PC-3 (cell line): Measurements from ENCODE around the gene UCP1. TPM values are rescaled to one million over a fixed set of nuclear protein-coding genes. Genes with fewer than 3 reads are reported as not detected.

Source experiments
- ATAC-seq: fragments of 200-7000 bp; cut with Tn5 transposase; 2 replicates; pipeline ENCODE4 v1.9.1; 2020; ENCODE audit warnings: mild to moderate bottlenecking, moderate library complexity
- BruUV-seq: library from RNA; stranded (reverse); fragments of 400-500 nt; replicated peaks from 2 replicates; lab custom pipeline; 2021; lab: Mats Ljungman, UMichigan
- CTCF ChIA-PET: fragments of 300-600 bp; sonication (Branson Sonifier 250); formaldehyde crosslinking; loops from one replicate; lab custom pipeline; 2022; ENCODE audit warnings: antibody characterized with exemption; lab: Charles Lee
- POLR2A ChIA-PET: fragments of 300-600 bp; sonication (Branson Sonifier 250); formaldehyde crosslinking; loops from one replicate; lab custom pipeline; 2022; ENCODE audit warnings: antibody characterized with exemption; ENCODE audit not compliant: unreplicated experiment; lab: Charles Lee
- DNase-seq: peaks from one replicate; pipeline ENCODE4 v3.0.0-alpha.2; 2015
- H2AFZ ChIP-seq: fragments of 300-600 bp; sonication (generic); 2 replicates; pipeline ENCODE4 v1.6.0; 2016; ENCODE audit warnings: antibody characterized with exemption, low read length
- H3F3A ChIP-seq: fragments of 300-600 bp; sonication (generic); one replicate; pipeline ENCODE4 v1.6.0; 2017; ENCODE audit warnings: antibody characterized with exemption, low read length, control low read depth, mild to moderate bottlenecking; ENCODE audit not compliant: unreplicated experiment
- H3K27ac ChIP-seq: fragments of 300-600 bp; sonication (generic); 2 replicates; pipeline ENCODE4 v1.5.1; 2016; ENCODE audit warnings: mild to moderate bottlenecking, low read length
- H3K27me3 ChIP-seq: fragments of 300-600 bp; sonication (generic); 2 replicates; pipeline ENCODE4 v1.6.1; 2016; ENCODE audit warnings: low read length, mixed read lengths
- H3K36me3 ChIP-seq: fragments of 300-600 bp; sonication (generic); 2 replicates; pipeline ENCODE4 v1.6.1; 2016; ENCODE audit warnings: low read depth, mixed run types, low read length, mixed read lengths
- H3K4me1 ChIP-seq: fragments of 300-600 bp; sonication (generic); 2 replicates; pipeline ENCODE4 v1.5.1; 2016; ENCODE audit warnings: low read length; ENCODE audit not compliant: insufficient read depth
- H3K4me2 ChIP-seq: fragments of 300-600 bp; sonication (generic); 2 replicates; pipeline ENCODE4 v1.6.0; 2016; ENCODE audit warnings: low read length
- H3K4me3 ChIP-seq: fragments of 300-600 bp; sonication (generic); 2 replicates; pipeline ENCODE4 v1.5.1; 2016; ENCODE audit warnings: mild to moderate bottlenecking, low read length, mixed read lengths
- H3K79me2 ChIP-seq: fragments of 300-600 bp; sonication (generic); 2 replicates; pipeline ENCODE4 v1.6.1; 2017; ENCODE audit warnings: low read length, mixed read lengths
- H3K9ac ChIP-seq: fragments of 300-600 bp; sonication (generic); 2 replicates; pipeline ENCODE4 v1.6.0; 2016; ENCODE audit warnings: mild to moderate bottlenecking, low read length
- H3K9me2 ChIP-seq: fragments of 300-600 bp; sonication (generic); replicated peaks from 2 replicates; pipeline ENCODE4 v1.6.1; 2016; ENCODE audit warnings: mixed run types, low read length, mixed read lengths
- H3K9me3 ChIP-seq: fragments of 300-600 bp; sonication (generic); 2 replicates; pipeline ENCODE4 v1.6.1; 2016; ENCODE audit warnings: low read length, mixed read lengths
- H4K20me1 ChIP-seq: fragments of 300-600 bp; sonication (generic); 2 replicates; pipeline ENCODE4 v1.6.1; 2016; ENCODE audit warnings: low read length, mixed read lengths
- EZH2 ChIP-seq: fragments of 300-600 bp; sonication (generic); IDR thresholded peaks from one replicate; pipeline ENCODE4 v1.6.1; 2017; ENCODE audit warnings: antibody characterized with exemption, mild to moderate bottlenecking, low read length; ENCODE audit not compliant: unreplicated experiment
- EZH2phosphoT487 ChIP-seq: fragments of 300-600 bp; sonication (generic); IDR thresholded peaks from 2 replicates; pipeline ENCODE4 v1.6.1; 2018; ENCODE audit warnings: mild to moderate bottlenecking, antibody characterized with exemption, low read length, borderline replicate concordance
- intact Hi-C: fragments of 100-400 bp; cut with micrococcal nuclease; formaldehyde crosslinking; loops from 2 replicates; pipeline ENCODE4 v1.9.0; 2023
- total RNA-seq: library from RNA; depleted of rRNA; stranded (reverse); fragments of >200 nt; gene quantifications from 2 replicates; pipeline ENCODE4 v1.2.3, GENCODE V29; 2014
- TF ChIP-seq, protein P1 (sequence below): fragments of 300-600 bp; sonication (generic); conservative IDR thresholded peaks from 2 replicates; pipeline ENCODE4 v1.5.1; 2017; ENCODE audit warnings: antibody characterized with exemption, low read depth, mild to moderate bottlenecking, low read length

The UCP1 gene
- total RNA-seq, 1 experiment from 2014 or later = not detected

- no peak overlapping the region for H2AFZ ChIP-seq
- no peaks in the 10 kb centered on the region for H3K27me3 ChIP-seq
- BruUV-seq = no TSS peak
- intact Hi-C loops = no loop called here
- no peak overlapping the region for H3K4me3 ChIP-seq
- no peaks in the 10 kb centered on the region for H3K9me2 ChIP-seq
- no peaks in the 10 kb centered on the region for H3F3A ChIP-seq
- H3K4me1 ChIP-seq = no peaks in the 10 kb centered on the region
- ATAC-seq = no peak
- H3K9ac ChIP-seq = no peak overlapping the region
- H3K9me3 ChIP-seq = no peaks in the 10 kb centered on the region
- no peaks in the 10 kb centered on the region for H3K36me3 ChIP-seq
- H3K4me2 ChIP-seq = no peak overlapping the region
- ChIA-PET POLR2A (no interaction called here), CTCF (no interaction called here)
- TF ChIP-seq, protein P1, sequence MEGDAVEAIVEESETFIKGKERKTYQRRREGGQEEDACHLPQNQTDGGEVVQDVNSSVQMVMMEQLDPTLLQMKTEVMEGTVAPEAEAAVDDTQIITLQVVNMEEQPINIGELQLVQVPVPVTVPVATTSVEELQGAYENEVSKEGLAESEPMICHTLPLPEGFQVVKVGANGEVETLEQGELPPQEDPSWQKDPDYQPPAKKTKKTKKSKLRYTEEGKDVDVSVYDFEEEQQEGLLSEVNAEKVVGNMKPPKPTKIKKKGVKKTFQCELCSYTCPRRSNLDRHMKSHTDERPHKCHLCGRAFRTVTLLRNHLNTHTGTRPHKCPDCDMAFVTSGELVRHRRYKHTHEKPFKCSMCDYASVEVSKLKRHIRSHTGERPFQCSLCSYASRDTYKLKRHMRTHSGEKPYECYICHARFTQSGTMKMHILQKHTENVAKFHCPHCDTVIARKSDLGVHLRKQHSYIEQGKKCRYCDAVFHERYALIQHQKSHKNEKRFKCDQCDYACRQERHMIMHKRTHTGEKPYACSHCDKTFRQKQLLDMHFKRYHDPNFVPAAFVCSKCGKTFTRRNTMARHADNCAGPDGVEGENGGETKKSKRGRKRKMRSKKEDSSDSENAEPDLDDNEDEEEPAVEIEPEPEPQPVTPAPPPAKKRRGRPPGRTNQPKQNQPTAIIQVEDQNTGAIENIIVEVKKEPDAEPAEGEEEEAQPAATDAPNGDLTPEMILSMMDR = no peak
- TF ChIP-seq EZH2phosphoT487 (no peak), EZH2 (no peak)
- no peaks in the 10 kb centered on the region for H3K79me2 ChIP-seq
- no peaks in the 10 kb centered on the region for H4K20me1 ChIP-seq
- H3K27ac ChIP-seq = no peak overlapping the region
- no peak for DNase-seq
These were observed 34.5 kb upstream of the UCP1 start for GRCh38 chr4:140603286-140603685.

- intact Hi-C loops = no loop called here
- H3K27me3 ChIP-seq = no peaks in the 10 kb centered on the region
- H3K9ac ChIP-seq = no peak overlapping the region
- ATAC-seq (no peak), DNase-seq (no peak)
- BruUV-seq = no TSS peak
- H3K9me2 ChIP-seq = no peaks in the 10 kb centered on the region
- no peaks in the 10 kb centered on the region for H3K36me3 ChIP-seq
- no peaks in the 10 kb centered on the region for H4K20me1 ChIP-seq
- H3K27ac ChIP-seq = no peak overlapping the region
- no peaks in the 10 kb centered on the region for H3K9me3 ChIP-seq
- H3K4me3 ChIP-seq = no peak overlapping the region
- no peak for TF ChIP-seq EZH2
- TF ChIP-seq, protein P1 = no peak
- TF ChIP-seq EZH2phosphoT487 = no peak
- H3K4me2 ChIP-seq = no peak overlapping the region
- ChIA-PET CTCF (no interaction called here), POLR2A (no interaction called here)
- no peaks in the 10 kb centered on the region for H3K4me1 ChIP-seq
- H2AFZ ChIP-seq = no peak overlapping the region
- no peaks in the 10 kb centered on the region for H3F3A ChIP-seq
- H3K79me2 ChIP-seq = no peaks in the 10 kb centered on the region
These were observed 34.0 kb upstream of the UCP1 start for GRCh38 chr4:140602714-140603113.

- Histone ChIP-seq H3K36me3 (no peaks in the 10 kb centered on the region), H3K4me2 (no peak overlapping the region), H3K9ac (no peak overlapping the region), H4K20me1 (no peaks in the 10 kb centered on the region), H3K4me1 (no peaks in the 10 kb centered on the region), H3F3A (no peaks in the 10 kb centered on the region), H3K79me2 (no peaks in the 10 kb centered on the region), H2AFZ (no peak overlapping the region), H3K9me3 (no peaks in the 10 kb centered on the region), H3K27me3 (no peaks in the 10 kb centered on the region), H3K4me3 (no peak overlapping the region), H3K9me2 (no peaks in the 10 kb centered on the region), H3K27ac (no peak overlapping the region)
- ChIA-PET CTCF (no interaction called here), POLR2A (no interaction called here)
- ATAC-seq = no peak
- no peak for TF ChIP-seq EZH2
- no peak for TF ChIP-seq EZH2phosphoT487
- TF ChIP-seq, protein P1 = no peak
- no TSS peak for BruUV-seq
- intact Hi-C loops = no loop called here
- no peak for DNase-seq
These were observed 31.6 kb upstream of the UCP1 start for GRCh38 chr4:140600408-140600807.
